Trophoblast cell (in vitro differentiated cells and primary cell): ENCODE results near the gene DERA.

Experiments used
- DNase-seq, 2 donors: peaks; one replicate each; pipeline ENCODE4 v3.0.0-alpha.2; 2016
- H2AFZ ChIP-seq: 2 replicates; pipeline ENCODE4 v1.6.1; 2013; ENCODE audit warnings: low read length, moderate library complexity, mild to moderate bottlenecking; ENCODE audit not compliant: insufficient read depth, poor library complexity
- H2AK5ac ChIP-seq: 2 replicates; pipeline ENCODE4 v1.6.1; 2013; ENCODE audit warnings: mild to moderate bottlenecking, low read length
- H2BK120ac ChIP-seq: 2 replicates; pipeline ENCODE4 v1.6.1; 2013; ENCODE audit warnings: low read length, mild to moderate bottlenecking, moderate library complexity; ENCODE audit not compliant: insufficient read depth, poor library complexity
- H2BK12ac ChIP-seq: 2 replicates; pipeline ENCODE4 v1.6.1; 2013; ENCODE audit warnings: mild to moderate bottlenecking, low read length, moderate library complexity
- H2BK5ac ChIP-seq: 2 replicates; pipeline ENCODE4 v1.6.1; 2013; ENCODE audit warnings: low read length, low read depth, moderate library complexity, mild to moderate bottlenecking; ENCODE audit not compliant: poor library complexity
- H3K14ac ChIP-seq: 2 replicates; pipeline ENCODE4 v1.6.1; 2013; ENCODE audit warnings: mild to moderate bottlenecking, low read length
- H3K18ac ChIP-seq: 2 replicates; pipeline ENCODE4 v1.6.1; 2013; ENCODE audit warnings: mild to moderate bottlenecking, low read length
- H3K23ac ChIP-seq: 2 replicates; pipeline ENCODE4 v1.6.1; 2013; ENCODE audit warnings: low read length
- H3K27ac ChIP-seq: 2 replicates; pipeline ENCODE4 v1.5.1; 2013; ENCODE audit warnings: low read depth, mild to moderate bottlenecking, inconsistent platforms, low read length, moderate library complexity
- H3K27me3 ChIP-seq: 2 replicates; pipeline ENCODE4 v1.6.1; 2013; ENCODE audit warnings: inconsistent platforms, mild to moderate bottlenecking, low read length, moderate library complexity; ENCODE audit not compliant: insufficient read depth
- H3K36me3 ChIP-seq, 2 experiments: 1 replicate in 1 of 2; 2 replicates in 1 of 2; pipeline ENCODE4 v1.6.1; 2013; ENCODE audit warnings: low read length in 2 of 2, mild to moderate bottlenecking in 2 of 2, moderate library complexity in 1 of 2; ENCODE audit not compliant: insufficient read depth in 2 of 2, control insufficient read depth in 1 of 2
- H3K4ac ChIP-seq: 2 replicates; pipeline ENCODE4 v1.6.1; 2013; ENCODE audit warnings: low read depth, mild to moderate bottlenecking, low read length, moderate library complexity
- H3K4me1 ChIP-seq, 2 experiments: 1 replicate in 1 of 2; 2 replicates in 1 of 2; pipeline ENCODE4 v1.6.1; 2013; ENCODE audit warnings: low read length in 2 of 2, mild to moderate bottlenecking in 2 of 2, moderate library complexity in 1 of 2; ENCODE audit not compliant: insufficient read depth in 2 of 2, control insufficient read depth in 1 of 2
- H3K4me2 ChIP-seq: 2 replicates; pipeline ENCODE4 v1.6.1; 2013; ENCODE audit warnings: inconsistent platforms, mild to moderate bottlenecking, low read length, moderate library complexity
- H3K4me3 ChIP-seq: 2 replicates; pipeline ENCODE4 v1.5.1; 2013; ENCODE audit warnings: mild to moderate bottlenecking, low read depth, low read length, inconsistent platforms
- H3K79me1 ChIP-seq: one replicate; pipeline ENCODE4 v1.6.1; 2013; ENCODE audit warnings: low read length
- H3K79me2 ChIP-seq: 2 replicates; pipeline ENCODE4 v1.6.1; 2013; ENCODE audit warnings: low read length, mild to moderate bottlenecking; ENCODE audit not compliant: control insufficient read depth, insufficient read depth, poor library complexity
- H3K9ac ChIP-seq: 2 replicates; pipeline ENCODE4 v1.6.1; 2013; ENCODE audit warnings: mild to moderate bottlenecking, low read length
- H3K9me3 ChIP-seq: 2 replicates; pipeline ENCODE4 v1.6.1; 2013; ENCODE audit warnings: low read depth, mild to moderate bottlenecking, control low read depth, inconsistent platforms, low read length; ENCODE audit not compliant: insufficient read depth
- H4K12ac ChIP-seq: 2 replicates; pipeline ENCODE4 v1.6.1; 2013; ENCODE audit warnings: low read depth, mild to moderate bottlenecking, low read length, moderate library complexity
- H4K8ac ChIP-seq: 2 replicates; pipeline ENCODE4 v1.6.1; 2013; ENCODE audit warnings: low read depth, mild to moderate bottlenecking, low read length, moderate library complexity
- H4K91ac ChIP-seq: one replicate; pipeline ENCODE4 v1.6.1; 2013; ENCODE audit warnings: low read depth, mild to moderate bottlenecking, low read length, moderate library complexity
- WGBS: extraction: QIAGEN DNeasy Blood & Tissue Kit; methylation state at CpG from one replicate; pipeline ENCODE4 v1.1.7; 2013; ENCODE audit warnings: missing lambda C conversion rate; ENCODE audit not compliant: insufficient read length, insufficient coverage; ENCODE audit errors: extremely low coverage; 5-methylcytosine and 5-hydroxymethylcytosine counted together

The DERA gene

DNA sequence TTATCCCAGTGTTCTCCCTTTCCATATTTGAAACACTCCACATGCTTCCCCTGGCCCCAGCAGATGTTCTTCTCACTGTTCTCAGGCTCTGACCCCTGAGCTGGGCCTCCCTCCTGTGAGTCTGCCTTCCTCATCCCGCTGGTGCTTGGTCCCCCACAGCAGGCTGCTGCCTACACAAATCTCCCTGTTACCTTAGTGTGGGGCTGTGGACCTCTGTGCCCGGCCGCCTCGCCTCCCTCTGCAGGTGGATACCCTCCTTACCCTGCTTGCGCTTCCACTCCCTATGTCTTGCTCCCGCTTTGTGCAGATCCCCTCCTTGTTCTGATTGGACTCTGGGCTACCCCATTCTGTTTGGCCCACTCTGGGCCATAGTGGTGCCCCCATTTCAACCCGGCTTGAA lies 6.9 kb downstream of the DERA start:
- no peak overlapping the region for H4K8ac ChIP-seq
- no peaks in the 10 kb centered on the region for H3K9me3 ChIP-seq
- no peak overlapping the region for H3K4ac ChIP-seq
- no peak overlapping the region for H2AFZ ChIP-seq
- H3K4me3 ChIP-seq: no peak overlapping the region
- H3K14ac ChIP-seq: no peak overlapping the region
- no peak overlapping the region for H4K91ac ChIP-seq
- peaks cover 2% of the 10 kb centered on the region for H3K79me2 ChIP-seq
- no peak overlapping the region for H3K27ac ChIP-seq
- no peak overlapping the region for H3K9ac ChIP-seq
- H2BK120ac ChIP-seq: no peak overlapping the region
- DNase-seq: no peak
- H3K18ac ChIP-seq: no peak overlapping the region
- H3K36me3 ChIP-seq: peaks cover 3 to 4% of the 10 kb centered on the region in 2 experiments
- no peak overlapping the region for H3K4me2 ChIP-seq
- H2BK12ac ChIP-seq: no peak overlapping the region
- H3K27me3 ChIP-seq: no peaks in the 10 kb centered on the region
- H4K12ac ChIP-seq: no peak overlapping the region
- no peak overlapping the region for H3K23ac ChIP-seq
- H2AK5ac ChIP-seq: no peak overlapping the region
- no peak overlapping the region for H2BK5ac ChIP-seq
- peaks cover 4 to 5% of the 10 kb centered on the region in 2 experiments for H3K4me1 ChIP-seq
- H3K79me1 ChIP-seq: peaks cover 2% of the 10 kb centered on the region
- no CpG with 5 or more reads among the region's 7 CpGs for WGBS

DNA sequence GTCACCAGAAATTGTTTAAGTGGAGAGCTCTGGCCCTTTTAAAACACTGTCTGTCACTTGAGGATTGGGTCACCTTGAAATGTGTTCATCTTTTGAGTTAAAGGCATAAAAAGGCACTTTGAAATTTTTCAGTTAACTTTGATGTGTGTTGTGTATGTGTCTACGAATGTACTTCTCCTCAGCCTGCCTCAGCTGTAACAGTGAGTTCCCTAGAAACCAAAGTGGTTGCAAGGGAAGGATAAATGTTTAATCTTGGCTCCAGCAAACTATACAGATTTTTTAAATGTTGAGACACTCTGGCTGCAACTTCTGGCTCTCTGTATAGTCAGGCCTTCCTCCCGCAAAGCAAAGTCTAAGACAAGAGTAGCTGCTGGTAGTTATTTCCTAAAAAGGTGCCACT lies 8.3 kb downstream of the DERA start:
- Histone ChIP-seq H3K4ac (no peak overlapping the region), H3K4me1 (peaks cover 4 to 5% of the 10 kb centered on the region in 2 experiments), H2BK5ac (no peak overlapping the region), H3K18ac (no peak overlapping the region), H3K9me3 (no peaks in the 10 kb centered on the region), H3K27ac (peak overlapping the region; percentile 43), H2BK12ac (no peak overlapping the region), H3K4me2 (no peak overlapping the region), H2AK5ac (no peak overlapping the region), H3K36me3 (peaks cover 0 to 4% of the 10 kb centered on the region in 2 experiments), H3K79me2 (peaks cover 2% of the 10 kb centered on the region), H3K9ac (no peak overlapping the region), H3K23ac (no peak overlapping the region), H2BK120ac (no peak overlapping the region), H4K8ac (no peak overlapping the region), H2AFZ (no peak overlapping the region), H3K27me3 (no peaks in the 10 kb centered on the region), H4K91ac (no peak overlapping the region), H3K4me3 (no peak overlapping the region), H4K12ac (no peak overlapping the region), H3K14ac (no peak overlapping the region), H3K79me1 (peaks cover 2% of the 10 kb centered on the region)
- WGBS: no CpG with 5 or more reads among the region's 2 CpGs
- no peak for DNase-seq

DNA sequence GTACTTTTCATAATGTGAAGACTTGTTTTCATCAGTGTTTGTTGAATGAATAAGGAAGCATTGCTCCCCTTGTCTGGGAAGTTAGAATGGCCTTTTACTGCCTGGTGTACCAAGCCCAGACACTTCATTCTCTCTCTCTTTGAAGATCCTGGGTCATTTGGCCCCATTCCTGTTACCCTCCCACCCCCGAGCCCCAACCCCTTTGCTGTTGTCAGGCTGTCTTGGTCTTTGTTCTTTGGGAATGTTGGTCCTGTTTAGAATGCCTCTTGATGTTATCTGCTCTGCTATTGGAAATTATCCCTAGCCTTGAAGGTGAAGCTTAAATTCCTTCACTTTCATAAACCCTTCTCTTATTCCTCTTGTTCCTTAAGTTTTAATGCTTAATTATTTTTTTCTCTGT lies 13.8 kb downstream of the DERA start:
- WGBS: no CpG with 5 or more reads among the region's 1 CpG
- Histone ChIP-seq H4K91ac (no peak overlapping the region), H2BK5ac (no peak overlapping the region), H3K79me1 (peaks cover 4% of the 10 kb centered on the region), H4K12ac (no peak overlapping the region), H2BK120ac (no peak overlapping the region), H3K27me3 (no peaks in the 10 kb centered on the region), H3K4me1 (peaks cover 5 to 18% of the 10 kb centered on the region in 2 experiments), H3K9me3 (no peaks in the 10 kb centered on the region), H2BK12ac (no peak overlapping the region), H3K79me2 (peaks cover 2% of the 10 kb centered on the region), H3K4ac (no peak overlapping the region), H3K9ac (no peak overlapping the region), H3K14ac (no peak overlapping the region), H3K4me3 (no peak overlapping the region), H3K4me2 (no peak overlapping the region), H3K36me3 (no peaks in the 10 kb centered on the region), H2AK5ac (no peak overlapping the region), H4K8ac (no peak overlapping the region), H3K23ac (no peak overlapping the region), H3K27ac (peak overlapping the region; percentile 40), H3K18ac (no peak overlapping the region), H2AFZ (no peak overlapping the region)
- DNase-seq: no peak

DNA sequence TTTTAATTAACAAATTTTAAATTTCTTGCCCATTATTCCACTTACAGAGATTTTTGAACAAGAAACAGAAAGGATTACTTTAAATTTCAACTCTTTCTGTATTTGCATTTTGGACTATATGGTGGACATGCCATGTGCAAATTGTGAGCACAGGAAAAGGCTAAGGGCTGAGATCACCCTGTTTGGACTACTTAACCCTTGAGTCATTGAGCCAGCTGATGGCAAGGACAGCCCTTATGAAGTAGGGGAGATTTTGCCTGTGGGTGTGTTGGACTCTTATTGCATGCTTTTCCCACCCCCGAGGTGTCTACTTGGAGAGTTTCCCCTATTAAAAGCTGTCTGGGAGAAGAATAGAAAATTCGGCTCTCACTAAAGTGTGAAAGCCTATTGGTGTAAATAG lies 17.2 kb downstream of the DERA start:
- Histone ChIP-seq H4K8ac (no peak overlapping the region), H3K9ac (no peak overlapping the region), H3K79me2 (no peaks in the 10 kb centered on the region), H3K36me3 (peaks cover 0 to 2% of the 10 kb centered on the region in 2 experiments), H4K12ac (no peak overlapping the region), H4K91ac (no peak overlapping the region), H3K23ac (no peak overlapping the region), H2BK120ac (no peak overlapping the region), H2AFZ (no peak overlapping the region), H3K4ac (no peak overlapping the region), H3K79me1 (peaks cover 4% of the 10 kb centered on the region), H3K14ac (no peak overlapping the region), H3K27ac (peak overlapping the region; percentile 40), H2BK5ac (no peak overlapping the region), H3K4me1 (peaks cover 0 to 16% of the 10 kb centered on the region in 2 experiments), H3K9me3 (no peaks in the 10 kb centered on the region), H3K4me3 (no peak overlapping the region), H3K4me2 (peak overlapping the region; percentile 20), H2AK5ac (no peak overlapping the region), H2BK12ac (no peak overlapping the region), H3K27me3 (no peaks in the 10 kb centered on the region), H3K18ac (no peak overlapping the region)
- WGBS: no CpG with 5 or more reads among the region's 2 CpGs
- DNase-seq: peak; percentile 47 to 79
